ENCODE results near the gene SLFN13. TPM values are rescaled to one million over a fixed set of nuclear protein-coding genes. Genes with fewer than 3 reads are reported as not detected.

Gene SLFN13
- total RNA-seq, 2 experiments from 2014 or later, result 23.3 to 24.3 TPM

Other genes with a start within 250 kb of the SLFN13 start
- gene SLFN5, start 205.7 kb downstream of the SLFN13 start, total RNA-seq, result 10 to 100 TPM; 13.2 to 14.5 TPM
- gene SLFN11, start 75.1 kb downstream of the SLFN13 start, total RNA-seq, result 10 to 100 TPM; 45.4 to 50.6 TPM
- 1 to 10 TPM; 6.7 to 7.5 TPM for gene SLFN12, start 16.3 kb downstream of the SLFN13 start, total RNA-seq
- gene SLFN12L, start 88.9 kb upstream of the SLFN13 start, total RNA-seq, result 10 to 100 TPM; 42.8 TPM
- gene SLFN14, start 112.1 kb upstream of the SLFN13 start, total RNA-seq, result under 1 TPM; 0.19 to 0.32 TPM
- gene PEX12, start 129.8 kb upstream of the SLFN13 start, total RNA-seq, result 1 to 10 TPM; 5.4 to 6.0 TPM
- 100 to 1,000 TPM; 162 to 163 TPM for gene AP2B1, start 138.6 kb upstream of the SLFN13 start, total RNA-seq

All from activated CD8-positive, alpha-beta memory T cell treated with anti-CD3 and anti-CD28 coated beads for 36 hours (primary cell).